Skeletal muscle tissue (tissue), 4 donors: Measurements from ENCODE around the gene NKD2. TPM values are rescaled to one million over a fixed set of nuclear protein-coding genes. Genes with fewer than 3 reads are reported as not detected.
"Not testable (repeated sequence)": the region's sequence is repeated elsewhere in the genome, so short reads cannot be mapped to it uniquely, and the experiment has no call there.

Experiments
- H3K27ac ChIP-seq: one replicate; pipeline ENCODE4 v1.7.0; 2013; ENCODE audit warnings: mild to moderate bottlenecking, low read depth, low read length, inconsistent platforms
- H3K27me3 ChIP-seq, 3 donors: one replicate each; pipeline ENCODE4 v1.7.0; 2013; ENCODE audit warnings: low read length in 3 of 3; ENCODE audit not compliant: control insufficient read depth in 3 of 3, insufficient read depth in 3 of 3
- H3K36me3 ChIP-seq, 3 donors: one replicate each; pipeline ENCODE4 v1.7.0; 2013; ENCODE audit warnings: low read length in 3 of 3; ENCODE audit not compliant: control insufficient read depth in 3 of 3, insufficient read depth in 3 of 3
- H3K4me1 ChIP-seq, 3 donors: one replicate each; pipeline ENCODE4 v1.7.0; 2013; ENCODE audit warnings: low read length in 3 of 3, mild to moderate bottlenecking in 3 of 3; ENCODE audit not compliant: control insufficient read depth in 3 of 3, insufficient read depth in 3 of 3
- H3K4me3 ChIP-seq, 3 donors: one replicate each; pipeline ENCODE4 v1.7.0; 2013; ENCODE audit warnings: low read length in 3 of 3
- H3K9ac ChIP-seq, 3 donors: one replicate each; pipeline ENCODE4 v1.7.0; 2013; ENCODE audit warnings: low read length in 3 of 3, mild to moderate bottlenecking in 3 of 3, moderate library complexity in 2 of 3, low read depth in 1 of 3
- H3K9me3 ChIP-seq, 3 donors: one replicate each; pipeline ENCODE4 v1.7.0; 2013; ENCODE audit warnings: low read length in 3 of 3; ENCODE audit not compliant: control insufficient read depth in 3 of 3
- total RNA-seq: library from RNA; depleted of rRNA; stranded (reverse); fragments of >200 nt; gene quantifications from one replicate; pipeline ENCODE4 v1.2.3, GENCODE V29; 2014
- donor health status: Osteomylitis.

Gene NKD2
- total RNA-seq, 1 donor from 2014 or later = 1.6 TPM

DNA sequence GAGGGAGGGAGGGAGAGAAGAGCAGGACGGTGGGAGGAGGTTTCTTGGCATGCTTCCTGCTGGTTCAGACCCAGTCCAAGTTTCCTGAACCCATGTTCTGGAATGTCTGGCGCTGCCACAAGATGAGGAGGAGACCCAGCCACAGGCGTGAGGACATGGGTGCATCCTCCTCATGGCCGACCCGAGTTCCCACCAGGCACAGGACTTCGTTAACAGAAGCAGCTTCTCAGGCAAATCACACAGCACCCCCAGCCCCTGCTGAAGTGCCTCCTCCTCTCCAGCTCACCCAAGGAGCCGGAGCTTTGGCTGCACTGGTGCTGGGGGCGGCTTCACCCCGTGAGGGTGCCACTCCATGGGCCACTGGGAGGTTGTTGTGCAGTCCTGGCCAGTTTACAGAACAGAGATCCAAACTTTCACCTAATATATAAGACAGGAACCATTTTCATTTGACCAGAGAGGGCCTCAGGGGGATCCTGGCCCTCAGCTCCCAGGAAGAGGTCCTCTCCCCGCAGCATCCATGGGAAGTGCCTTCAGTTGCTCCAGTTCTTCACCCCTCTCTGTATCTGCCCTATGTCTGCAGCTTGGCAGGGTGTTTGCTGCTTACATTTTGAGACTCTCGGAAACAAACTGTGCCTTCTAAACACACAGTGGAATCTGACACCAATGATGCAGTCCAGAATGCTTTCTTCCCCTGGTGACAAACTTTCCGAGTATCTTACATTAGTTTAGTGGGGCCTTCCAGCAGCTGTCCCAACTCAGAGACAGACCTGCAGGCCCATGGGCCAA is 10.2 kb upstream of the NKD2 start:
- Histone ChIP-seq H3K27me3 (peaks cover 9 to 25% (median 18%) of the 10 kb centered on the region in 3 donors), H3K27ac (no peak overlapping the region), H3K4me1 (peaks cover under 1 to 4% (median under 1%) of the 10 kb centered on the region in 3 donors), H3K9me3 (no peaks in the 10 kb centered on the region), H3K4me3 (no peak overlapping the region), H3K9ac (no peak overlapping the region), H3K36me3 (no peaks in the 10 kb centered on the region)

DNA sequence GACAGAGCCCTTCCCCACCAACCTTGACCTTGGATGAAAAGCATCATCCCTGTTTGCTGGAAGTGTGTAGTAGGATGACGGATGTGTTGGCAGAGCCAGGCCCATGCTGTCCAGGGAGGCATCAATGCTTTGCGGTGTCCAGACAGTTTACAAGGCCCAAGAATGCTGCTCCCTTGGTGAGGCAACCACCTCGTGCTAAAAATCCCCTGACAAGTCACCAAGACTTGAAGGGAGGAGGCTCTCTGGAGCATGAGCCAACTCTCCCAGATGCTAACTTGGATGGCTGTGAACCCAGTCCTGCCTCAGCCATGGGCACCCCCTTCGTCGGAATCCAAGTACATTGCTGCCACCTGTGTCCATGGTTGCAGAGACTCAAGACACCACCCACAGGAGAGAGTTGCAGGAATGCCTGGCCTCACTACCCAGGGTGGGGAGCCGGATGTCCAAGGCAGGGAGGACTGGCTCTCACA is 9.5 kb upstream of the NKD2 start:
- Histone ChIP-seq H3K36me3 (no peaks in the 10 kb centered on the region), H3K4me1 (peaks cover 4 to 6% (median 5%) of the 10 kb centered on the region in 3 donors), H3K9me3 (no peaks in the 10 kb centered on the region), H3K9ac (no peak overlapping the region), H3K27me3 (peaks cover 15 to 28% (median 22%) of the 10 kb centered on the region in 3 donors), H3K4me3 (no peak overlapping the region), H3K27ac (no peak overlapping the region)

DNA sequence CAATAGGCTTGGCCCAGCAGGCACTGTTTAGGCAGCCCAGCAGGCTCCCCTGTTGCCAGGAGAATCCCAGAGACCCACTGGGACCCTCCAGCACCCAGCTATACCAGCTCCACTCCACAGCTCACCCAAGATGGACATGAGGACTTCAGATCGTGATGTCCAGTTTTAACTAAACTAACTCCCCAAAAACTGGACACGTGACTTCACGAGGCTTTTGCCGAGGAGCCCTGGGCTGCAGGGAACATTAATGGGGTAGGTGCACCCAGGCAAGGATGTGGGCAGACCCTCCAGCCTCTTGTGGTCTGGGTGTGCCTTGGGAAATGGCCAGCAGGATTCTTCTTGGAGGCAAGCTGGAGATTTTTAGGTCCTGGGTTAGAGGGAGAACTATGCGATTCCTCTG is 8.9 kb upstream of the NKD2 start:
- Histone ChIP-seq H3K4me1 (peaks cover 8 to 10% (median 10%) of the 10 kb centered on the region in 3 donors), H3K27ac (no peak overlapping the region), H3K27me3 (peaks cover 22 to 31% (median 27%) of the 10 kb centered on the region in 3 donors), H3K36me3 (no peaks in the 10 kb centered on the region), H3K9ac (no peak overlapping the region), H3K9me3 (no peaks in the 10 kb centered on the region), H3K4me3 (no peak overlapping the region)

- H3K36me3 ChIP-seq = no peaks in the 10 kb centered on the region
- H3K4me1 ChIP-seq = peaks cover 8 to 12% (median 10%) of the 10 kb centered on the region in 3 donors
- H3K27me3 ChIP-seq = peaks cover 24 to 30% (median 26%) of the 10 kb centered on the region in 3 donors
Observed at GRCh38 chr5:1000329-1000728, 8.3 kb upstream of the NKD2 start.

DNA sequence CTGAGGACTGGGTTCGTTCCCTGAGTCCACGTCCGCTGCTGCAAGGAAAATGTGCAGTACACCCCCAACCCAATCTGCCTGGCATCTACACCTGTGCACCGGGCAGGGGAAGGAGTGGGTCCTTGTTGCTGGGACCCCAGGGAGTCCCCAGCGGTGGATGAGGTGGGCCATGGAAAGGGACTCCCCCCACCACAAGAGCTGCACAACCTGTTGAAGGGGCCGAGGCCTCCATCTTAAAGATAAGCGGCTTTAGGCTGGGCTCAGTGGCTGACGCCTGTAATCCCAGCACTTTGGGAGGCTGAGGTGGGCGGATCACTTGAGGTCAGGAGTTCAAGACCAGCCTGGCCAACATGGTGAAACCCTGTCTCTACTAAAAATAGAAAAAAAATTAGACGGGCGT is 7.8 kb upstream of the NKD2 start:
- H3K27ac ChIP-seq, H3K9me3 ChIP-seq, H3K36me3 ChIP-seq, H3K4me3 ChIP-seq, H3K9ac ChIP-seq: not testable (repeated sequence)
- peaks cover 8 to 15% (median 15%) of the 10 kb centered on the region in 3 donors for H3K4me1 ChIP-seq
- H3K27me3 ChIP-seq = peaks cover 29 to 31% (median 30%) of the 10 kb centered on the region in 3 donors

More at GRCh38 chr5:1000329-1000728, 8.3 kb upstream of the NKD2 start:
- Histone ChIP-seq H3K9ac (no peak overlapping the region), H3K4me3 (no peak overlapping the region), H3K27ac (no peak overlapping the region), H3K9me3 (no peaks in the 10 kb centered on the region)

GRCh38 chr5:1001406-1002270 is 7.0 kb upstream of the NKD2 start:
- Histone ChIP-seq H3K4me1 (peaks cover 8 to 15% (median 15%) of the 10 kb centered on the region in 3 donors), H3K27ac (no peak overlapping the region), H3K9me3 (no peaks in the 10 kb centered on the region), H3K4me3 (no peak overlapping the region), H3K27me3 (peaks cover 36 to 37% (median 37%) of the 10 kb centered on the region in 3 donors), H3K36me3 (no peaks in the 10 kb centered on the region), H3K9ac (no peak overlapping the region)

- no peaks in the 10 kb centered on the region for H3K36me3 ChIP-seq
- H3K4me3 ChIP-seq = no peak overlapping the region
- peaks cover 40 to 43% (median 41%) of the 10 kb centered on the region in 3 donors for H3K27me3 ChIP-seq
- no peak overlapping the region for H3K9ac ChIP-seq
- no peak overlapping the region for H3K27ac ChIP-seq
- no peaks in the 10 kb centered on the region for H3K9me3 ChIP-seq
- peaks cover 8 to 15% (median 15%) of the 10 kb centered on the region in 3 donors for H3K4me1 ChIP-seq
Observed at GRCh38 chr5:1002271-1002546, 6.4 kb upstream of the NKD2 start.

DNA sequence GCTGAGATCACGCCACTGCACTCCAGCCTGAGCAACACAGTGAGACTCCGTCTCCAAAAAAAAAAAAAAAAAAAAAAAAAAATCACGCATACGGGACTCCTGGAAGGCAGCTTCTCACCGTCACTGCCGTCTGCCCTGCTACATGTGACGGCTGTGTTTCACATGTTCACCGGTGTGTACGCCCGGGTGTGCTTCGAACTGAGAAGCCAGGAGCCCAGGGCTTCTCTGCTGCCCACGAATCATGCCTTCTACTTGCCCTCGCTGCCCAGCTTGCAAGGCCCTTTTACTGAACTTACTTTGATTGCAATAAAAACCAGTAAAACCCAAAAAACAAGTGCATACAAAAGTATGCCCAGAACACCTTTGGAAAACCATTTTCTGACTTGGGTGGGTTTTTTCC is 5.8 kb upstream of the NKD2 start:
- H3K36me3 ChIP-seq = no peaks in the 10 kb centered on the region
- no peak overlapping the region for H3K9ac ChIP-seq
- peaks cover 45 to 48% (median 45%) of the 10 kb centered on the region in 3 donors for H3K27me3 ChIP-seq
- no peak overlapping the region for H3K27ac ChIP-seq
- H3K4me3 ChIP-seq = no peak overlapping the region
- no peaks in the 10 kb centered on the region for H3K9me3 ChIP-seq
- peaks cover 8 to 16% (median 15%) of the 10 kb centered on the region in 3 donors for H3K4me1 ChIP-seq

GRCh38 chr5:1003296-1003937 is 5.2 kb upstream of the NKD2 start:
- H3K36me3 ChIP-seq = no peaks in the 10 kb centered on the region
- peaks cover 47 to 52% (median 51%) of the 10 kb centered on the region in 3 donors for H3K27me3 ChIP-seq
- H3K4me3 ChIP-seq = peak overlapping the region in 1 of 3 donors; percentile 51
- H3K9me3 ChIP-seq = no peaks in the 10 kb centered on the region
- no peak overlapping the region for H3K27ac ChIP-seq
- peaks cover 10 to 17% (median 15%) of the 10 kb centered on the region in 3 donors for H3K4me1 ChIP-seq
- H3K9ac ChIP-seq = no peak overlapping the region
